HCT116 (cell line): Measurements from ENCODE around the gene SPIB.

Experiments used
- CEBPB ChIP-seq: IDR thresholded peaks from 2 replicates; pipeline ENCODE4 v1.6.1; 2012; ENCODE audit warnings: low read depth
- EZH2phosphoT487 ChIP-seq: fragments of 200-600 bp; IDR thresholded peaks from 2 replicates; pipeline ENCODE4 v1.6.1; 2018; ENCODE audit warnings: antibody characterized with exemption, borderline replicate concordance
- POLR2A ChIP-seq: IDR thresholded peaks from 2 replicates; pipeline ENCODE4 v1.7.0; 2011; ENCODE audit warnings: borderline replicate concordance; ENCODE audit not compliant: insufficient read depth, insufficient read length; ENCODE audit errors: extremely low read depth
- POLR2AphosphoS5 ChIP-seq: IDR thresholded peaks from 2 replicates; pipeline ENCODE4 v1.6.1; 2011; ENCODE audit warnings: mild to moderate bottlenecking, low read depth, low read length, moderate library complexity
- RAD21 ChIP-seq: IDR thresholded peaks from 2 replicates; pipeline ENCODE4 v1.6.1; 2012; ENCODE audit warnings: low read depth, mild to moderate bottlenecking
- ZFX ChIP-seq: fragments of 450-650 bp; IDR thresholded peaks from 2 replicates; pipeline ENCODE4 v1.6.1; 2017
- ZNF274 ChIP-seq: fragments of 200-500 bp; sonication (Bioruptor generic); IDR thresholded peaks from 2 replicates; pipeline ENCODE4 v1.6.1; 2014; ENCODE audit warnings: mild to moderate bottlenecking, low read depth, low read length, inconsistent platforms
- TF ChIP-seq, protein P1 (sequence below): IDR thresholded peaks from 2 replicates; pipeline ENCODE4 v1.6.1; 2012; ENCODE audit warnings: low read depth
- TF ChIP-seq, protein P2 (sequence below): IDR thresholded peaks from 2 replicates; pipeline ENCODE4 v1.6.1; 2012
- TF ChIP-seq, protein P3 (sequence below): IDR thresholded peaks from 2 replicates; pipeline ENCODE4 v1.6.1; 2011; ENCODE audit warnings: mild to moderate bottlenecking, low read length, moderate library complexity; ENCODE audit not compliant: insufficient replicate concordance; ENCODE audit errors: extremely low read depth
- TF ChIP-seq, protein P4 (sequence below): IDR thresholded peaks from 2 replicates; pipeline ENCODE4 v1.6.1; 2012
- TF ChIP-seq, protein P5 (sequence below), 3 experiments: fragments of 200-600 bp in 1 of 3; sonication (generic) in 1 of 3; IDR thresholded peaks in 2 of 3; conservative IDR thresholded peaks in 1 of 3; 2 replicates each; pipeline ENCODE4 v1.5.1; 2012 to 2017; ENCODE audit warnings: low read depth in 2 of 3, low read length in 2 of 3, antibody characterized with exemption in 1 of 3, borderline replicate concordance in 1 of 3, control low read depth in 1 of 3, mild to moderate bottlenecking in 1 of 3, mixed read lengths in 1 of 3, mixed run types in 1 of 3, moderate library complexity in 1 of 3; ENCODE audit not compliant: insufficient read depth in 1 of 3

DNA sequence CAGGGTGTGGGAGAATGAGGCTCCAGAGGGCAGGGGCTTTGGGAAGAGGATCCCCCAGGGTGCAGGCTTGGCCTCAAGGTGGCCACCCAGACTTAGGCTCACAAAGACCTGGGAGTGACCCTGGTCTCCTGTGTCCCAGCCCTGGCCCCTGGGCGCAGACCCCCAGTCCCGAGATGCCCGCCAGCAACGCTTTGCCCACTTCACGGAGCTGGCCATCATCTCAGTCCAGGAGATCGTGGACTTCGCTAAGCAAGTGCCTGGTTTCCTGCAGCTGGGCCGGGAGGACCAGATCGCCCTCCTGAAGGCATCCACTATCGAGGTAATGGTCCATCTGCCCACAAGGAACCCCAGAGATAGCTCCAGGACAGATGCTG lies 39.9 kb upstream of the SPIB start:
- no peak for TF ChIP-seq CEBPB
- TF ChIP-seq, protein P1, sequence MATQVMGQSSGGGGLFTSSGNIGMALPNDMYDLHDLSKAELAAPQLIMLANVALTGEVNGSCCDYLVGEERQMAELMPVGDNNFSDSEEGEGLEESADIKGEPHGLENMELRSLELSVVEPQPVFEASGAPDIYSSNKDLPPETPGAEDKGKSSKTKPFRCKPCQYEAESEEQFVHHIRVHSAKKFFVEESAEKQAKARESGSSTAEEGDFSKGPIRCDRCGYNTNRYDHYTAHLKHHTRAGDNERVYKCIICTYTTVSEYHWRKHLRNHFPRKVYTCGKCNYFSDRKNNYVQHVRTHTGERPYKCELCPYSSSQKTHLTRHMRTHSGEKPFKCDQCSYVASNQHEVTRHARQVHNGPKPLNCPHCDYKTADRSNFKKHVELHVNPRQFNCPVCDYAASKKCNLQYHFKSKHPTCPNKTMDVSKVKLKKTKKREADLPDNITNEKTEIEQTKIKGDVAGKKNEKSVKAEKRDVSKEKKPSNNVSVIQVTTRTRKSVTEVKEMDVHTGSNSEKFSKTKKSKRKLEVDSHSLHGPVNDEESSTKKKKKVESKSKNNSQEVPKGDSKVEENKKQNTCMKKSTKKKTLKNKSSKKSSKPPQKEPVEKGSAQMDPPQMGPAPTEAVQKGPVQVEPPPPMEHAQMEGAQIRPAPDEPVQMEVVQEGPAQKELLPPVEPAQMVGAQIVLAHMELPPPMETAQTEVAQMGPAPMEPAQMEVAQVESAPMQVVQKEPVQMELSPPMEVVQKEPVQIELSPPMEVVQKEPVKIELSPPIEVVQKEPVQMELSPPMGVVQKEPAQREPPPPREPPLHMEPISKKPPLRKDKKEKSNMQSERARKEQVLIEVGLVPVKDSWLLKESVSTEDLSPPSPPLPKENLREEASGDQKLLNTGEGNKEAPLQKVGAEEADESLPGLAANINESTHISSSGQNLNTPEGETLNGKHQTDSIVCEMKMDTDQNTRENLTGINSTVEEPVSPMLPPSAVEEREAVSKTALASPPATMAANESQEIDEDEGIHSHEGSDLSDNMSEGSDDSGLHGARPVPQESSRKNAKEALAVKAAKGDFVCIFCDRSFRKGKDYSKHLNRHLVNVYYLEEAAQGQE: no peak
- TF ChIP-seq EZH2phosphoT487: no peak
- TF ChIP-seq, protein P2, sequence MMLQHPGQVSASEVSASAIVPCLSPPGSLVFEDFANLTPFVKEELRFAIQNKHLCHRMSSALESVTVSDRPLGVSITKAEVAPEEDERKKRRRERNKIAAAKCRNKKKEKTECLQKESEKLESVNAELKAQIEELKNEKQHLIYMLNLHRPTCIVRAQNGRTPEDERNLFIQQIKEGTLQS: no peak
- TF ChIP-seq ZFX: no peak
- TF ChIP-seq, protein P3, sequence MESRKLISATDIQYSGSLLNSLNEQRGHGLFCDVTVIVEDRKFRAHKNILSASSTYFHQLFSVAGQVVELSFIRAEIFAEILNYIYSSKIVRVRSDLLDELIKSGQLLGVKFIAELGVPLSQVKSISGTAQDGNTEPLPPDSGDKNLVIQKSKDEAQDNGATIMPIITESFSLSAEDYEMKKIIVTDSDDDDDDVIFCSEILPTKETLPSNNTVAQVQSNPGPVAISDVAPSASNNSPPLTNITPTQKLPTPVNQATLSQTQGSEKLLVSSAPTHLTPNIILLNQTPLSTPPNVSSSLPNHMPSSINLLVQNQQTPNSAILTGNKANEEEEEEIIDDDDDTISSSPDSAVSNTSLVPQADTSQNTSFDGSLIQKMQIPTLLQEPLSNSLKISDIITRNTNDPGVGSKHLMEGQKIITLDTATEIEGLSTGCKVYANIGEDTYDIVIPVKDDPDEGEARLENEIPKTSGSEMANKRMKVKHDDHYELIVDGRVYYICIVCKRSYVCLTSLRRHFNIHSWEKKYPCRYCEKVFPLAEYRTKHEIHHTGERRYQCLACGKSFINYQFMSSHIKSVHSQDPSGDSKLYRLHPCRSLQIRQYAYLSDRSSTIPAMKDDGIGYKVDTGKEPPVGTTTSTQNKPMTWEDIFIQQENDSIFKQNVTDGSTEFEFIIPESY: no peak
- TF ChIP-seq, protein P4, sequence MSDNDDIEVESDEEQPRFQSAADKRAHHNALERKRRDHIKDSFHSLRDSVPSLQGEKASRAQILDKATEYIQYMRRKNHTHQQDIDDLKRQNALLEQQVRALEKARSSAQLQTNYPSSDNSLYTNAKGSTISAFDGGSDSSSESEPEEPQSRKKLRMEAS: no peak
- TF ChIP-seq, protein P5, sequence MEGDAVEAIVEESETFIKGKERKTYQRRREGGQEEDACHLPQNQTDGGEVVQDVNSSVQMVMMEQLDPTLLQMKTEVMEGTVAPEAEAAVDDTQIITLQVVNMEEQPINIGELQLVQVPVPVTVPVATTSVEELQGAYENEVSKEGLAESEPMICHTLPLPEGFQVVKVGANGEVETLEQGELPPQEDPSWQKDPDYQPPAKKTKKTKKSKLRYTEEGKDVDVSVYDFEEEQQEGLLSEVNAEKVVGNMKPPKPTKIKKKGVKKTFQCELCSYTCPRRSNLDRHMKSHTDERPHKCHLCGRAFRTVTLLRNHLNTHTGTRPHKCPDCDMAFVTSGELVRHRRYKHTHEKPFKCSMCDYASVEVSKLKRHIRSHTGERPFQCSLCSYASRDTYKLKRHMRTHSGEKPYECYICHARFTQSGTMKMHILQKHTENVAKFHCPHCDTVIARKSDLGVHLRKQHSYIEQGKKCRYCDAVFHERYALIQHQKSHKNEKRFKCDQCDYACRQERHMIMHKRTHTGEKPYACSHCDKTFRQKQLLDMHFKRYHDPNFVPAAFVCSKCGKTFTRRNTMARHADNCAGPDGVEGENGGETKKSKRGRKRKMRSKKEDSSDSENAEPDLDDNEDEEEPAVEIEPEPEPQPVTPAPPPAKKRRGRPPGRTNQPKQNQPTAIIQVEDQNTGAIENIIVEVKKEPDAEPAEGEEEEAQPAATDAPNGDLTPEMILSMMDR (IDR thresholded peaks at IDR 0.05 in 2 of 3, conservative IDR thresholded peaks at IDR 0.05 in 1 of 3; ENCODE audit: borderline replicate concordance in 1 of 3, insufficient read depth in 1 of 3, low read depth in 2 of 3, low read length in 2 of 3): no peak
- TF ChIP-seq ZNF274: no peak
- TF ChIP-seq POLR2AphosphoS5: no peak
- no peak for TF ChIP-seq RAD21
- no peak for TF ChIP-seq POLR2A
